Measurements from ENCODE around the gene BECN2.

GRCh38 chr1:241972703-241973369 lies 15.3 kb downstream of the BECN2 start:
- TF ChIP-seq CTCF (IDR thresholded peaks at IDR 0.05) (no peak), EP300 (IDR thresholded peaks at IDR 0.05; ENCODE audit: low read depth) (no peak), POLR2AphosphoS5 (IDR thresholded peaks at IDR 0.05) (no peak), POLR2A (IDR thresholded peaks at IDR 0.05) (no peak)

Data from transverse colon (tissue), 4 donors.